ENCODE measurements around the gene HNRNPA2B1.
"Not testable (repeated sequence)": the region's sequence is repeated elsewhere in the genome, so short reads cannot be mapped to it uniquely, and the experiment has no call there.

Gene HNRNPA2B1

GRCh38 chr7:26166684-26167266 is 33.8 kb downstream of the HNRNPA2B1 start:
- DNase-seq (ENCODE audit: low read depth, low spot score), result no peak

GRCh38 chr7:26165950-26166683 is 34.4 kb downstream of the HNRNPA2B1 start:
- no peak for DNase-seq (ENCODE audit: low read depth, low spot score)

GRCh38 chr7:26163804-26164203 is 36.7 kb downstream of the HNRNPA2B1 start:
- not testable (repeated sequence) for DNase-seq (ENCODE audit: low read depth, low spot score)

- DNase-seq (ENCODE audit: low read depth, low spot score), result no peak
Observed at GRCh38 chr7:26162431-26162830, 38.1 kb downstream of the HNRNPA2B1 start.

DNA sequence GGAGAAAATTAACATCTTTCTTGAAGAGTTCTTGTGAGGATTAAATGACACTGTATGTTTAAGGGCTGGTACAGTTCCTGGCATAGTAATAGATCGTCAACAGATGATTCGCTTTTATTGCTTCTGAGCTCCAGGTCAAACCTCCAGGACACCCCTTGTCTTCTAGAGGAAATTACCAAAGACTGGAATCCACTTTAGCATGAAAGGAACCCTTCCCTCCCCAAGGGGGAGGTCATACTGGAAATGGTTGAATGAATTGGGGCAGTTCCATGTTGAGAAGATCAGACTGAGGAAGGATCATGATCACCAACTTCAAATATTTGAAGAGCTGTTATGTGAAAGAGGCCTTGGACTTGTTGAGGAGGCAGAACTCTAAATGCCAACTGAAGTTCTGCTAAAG is 39.6 kb downstream of the HNRNPA2B1 start:
- no peak for DNase-seq (ENCODE audit: low read depth, low spot score)

DNA sequence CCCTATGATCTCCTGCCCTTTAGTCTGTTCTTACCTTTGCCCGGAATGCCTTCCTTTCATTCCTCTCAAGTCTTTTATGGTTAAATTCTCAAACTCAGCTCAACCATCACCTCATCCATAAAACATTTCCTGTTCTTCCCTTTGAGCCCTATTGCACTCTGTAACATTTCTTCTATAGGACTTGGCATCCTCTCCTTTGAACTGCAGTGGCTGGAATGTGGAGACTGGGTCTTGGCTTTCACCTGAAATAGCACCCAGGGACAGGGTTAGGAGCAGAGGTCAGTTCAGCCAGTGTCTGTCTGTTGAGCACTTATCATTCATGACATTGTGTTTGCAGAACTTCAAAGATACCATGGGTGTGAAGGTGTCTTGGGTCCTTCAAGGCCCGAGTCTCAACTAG is 41.3 kb downstream of the HNRNPA2B1 start:
- no peak for DNase-seq (ENCODE audit: low read depth, low spot score)

GRCh38 chr7:26157520-26158105 is 42.9 kb downstream of the HNRNPA2B1 start:
- no peak for DNase-seq (ENCODE audit: low read depth, low spot score)

GRCh38 chr7:26156451-26157420 is 43.8 kb downstream of the HNRNPA2B1 start:
- no peak for DNase-seq (ENCODE audit: low read depth, low spot score)

GRCh38 chr7:26155531-26156375 is 44.8 kb downstream of the HNRNPA2B1 start:
- DNase-seq (ENCODE audit: low read depth, low spot score), result no peak

DNA sequence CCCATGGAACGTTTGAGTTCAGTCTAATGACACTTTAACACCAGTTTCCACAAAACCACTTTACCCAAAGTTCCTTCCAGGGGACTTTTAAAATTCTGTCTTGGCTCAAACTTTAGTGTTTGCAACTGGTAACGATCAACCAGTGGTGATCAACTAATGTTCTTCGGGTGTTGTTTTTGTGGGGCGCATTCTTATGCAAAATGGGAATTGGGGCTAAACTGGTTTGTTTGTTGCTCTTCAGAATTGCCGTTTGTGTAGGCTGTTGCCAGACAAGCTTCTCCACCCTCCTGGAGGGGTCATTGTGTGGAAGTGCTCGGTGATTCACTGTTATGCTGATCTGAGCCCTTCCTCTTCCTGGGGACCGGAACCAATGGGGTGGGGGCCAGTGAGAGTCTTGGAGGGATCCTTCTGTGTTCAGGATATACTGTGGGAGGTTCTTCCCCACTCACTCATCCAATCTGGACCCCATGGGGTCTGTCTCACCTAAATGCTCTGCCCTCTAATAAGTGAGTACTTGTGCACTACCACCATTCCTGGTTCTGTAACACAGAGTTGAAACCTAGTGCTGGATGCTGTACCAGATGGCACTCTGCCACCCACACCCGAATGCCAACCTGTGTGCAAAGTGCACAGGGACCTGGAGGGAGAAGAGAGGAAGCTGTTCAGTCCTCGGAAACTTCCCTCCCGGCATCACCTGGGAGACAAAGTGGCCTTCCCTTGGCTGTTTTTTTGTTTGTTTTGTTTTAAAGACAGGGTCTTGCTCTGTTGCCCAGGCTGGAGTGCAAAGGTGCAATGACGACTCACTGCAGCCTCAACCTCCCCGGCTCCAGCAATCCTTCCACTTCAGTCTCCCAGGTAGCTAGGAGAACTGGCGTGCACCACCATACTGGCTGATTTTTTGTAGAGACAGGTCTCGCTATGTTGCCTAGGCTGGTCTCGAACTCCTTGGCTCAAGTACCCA is 46.4 kb downstream of the HNRNPA2B1 start:
- DNase-seq (ENCODE audit: low read depth, low spot score), result no peak

DNA sequence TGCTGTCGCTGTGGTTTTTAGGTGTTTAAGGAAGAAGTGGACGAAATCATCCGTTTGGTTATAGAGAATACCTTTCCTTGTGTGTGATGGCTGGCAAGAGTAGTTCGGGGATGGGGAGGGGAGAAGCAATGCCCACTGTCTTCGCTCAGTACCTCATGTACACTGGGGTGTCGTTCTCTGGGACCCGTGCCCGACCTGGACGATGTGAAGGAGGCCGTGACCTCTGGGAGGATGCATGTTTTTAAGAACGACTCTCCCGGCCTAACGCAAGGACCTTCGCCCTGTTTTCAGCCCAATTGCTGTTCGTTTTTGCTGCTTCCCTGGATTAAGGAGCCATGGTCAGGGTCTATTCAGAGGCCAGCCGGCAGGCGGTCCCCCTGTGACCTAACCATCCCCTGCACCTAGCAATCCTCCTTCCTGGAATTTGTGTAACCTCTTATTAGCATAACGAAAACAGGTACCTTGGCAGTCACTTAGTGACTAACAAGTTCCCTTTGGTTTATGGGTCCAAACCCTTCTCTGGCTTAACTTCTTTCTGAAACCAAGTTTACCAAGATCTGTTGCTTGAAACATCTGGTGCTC is 47.2 kb downstream of the HNRNPA2B1 start:
- DNase-seq (ENCODE audit: low read depth, low spot score), result no peak

- DNase-seq (ENCODE audit: low read depth, low spot score), result not testable (repeated sequence)
Observed at GRCh38 chr7:26152782-26153240, 47.7 kb downstream of the HNRNPA2B1 start.

- no peak for DNase-seq (ENCODE audit: low read depth, low spot score)
Observed at GRCh38 chr7:26151953-26152781, 48.4 kb downstream of the HNRNPA2B1 start, which contains the start of gene NFE2L3. Gene NFE2L3 (plus strand): TSS chr7:26152198. CDS start chr7:26152499, 301 bp downstream.

- DNase-seq (ENCODE audit: low read depth, low spot score), result no peak
Observed at GRCh38 chr7:26151650-26151952, 48.9 kb downstream of the HNRNPA2B1 start.

- no peak for DNase-seq (ENCODE audit: low read depth, low spot score)
Observed at GRCh38 chr7:26151096-26151495, 49.5 kb downstream of the HNRNPA2B1 start.

DNA sequence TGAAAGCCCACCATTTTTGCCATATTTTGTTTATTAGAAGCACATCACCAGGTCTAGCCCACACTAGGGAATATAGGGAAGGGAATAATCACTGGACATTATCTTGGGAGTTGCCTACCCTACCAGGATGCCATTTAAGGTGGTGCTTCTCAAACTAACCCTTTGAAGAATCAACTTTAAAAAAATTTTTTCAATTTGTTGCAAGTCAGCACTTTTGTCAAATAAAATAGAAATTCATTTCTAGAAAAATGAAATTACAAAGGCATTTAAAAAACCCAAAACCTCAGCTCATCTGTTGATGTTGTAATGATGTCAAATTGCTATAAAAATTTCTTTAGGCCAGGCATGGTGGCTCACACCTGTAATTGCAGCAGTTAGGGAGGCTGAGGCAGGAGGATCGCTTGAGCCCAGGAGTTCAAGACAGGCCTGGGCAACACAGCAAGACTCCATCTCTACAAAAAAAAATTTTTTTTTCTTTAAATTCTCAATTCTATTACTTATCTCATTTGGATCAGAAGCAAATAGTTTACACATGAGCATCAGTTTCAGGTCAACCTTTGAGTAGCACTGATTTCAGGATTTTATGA is 51.1 kb downstream of the HNRNPA2B1 start:
- DNase-seq (ENCODE audit: low read depth, low spot score), result no peak

DNA sequence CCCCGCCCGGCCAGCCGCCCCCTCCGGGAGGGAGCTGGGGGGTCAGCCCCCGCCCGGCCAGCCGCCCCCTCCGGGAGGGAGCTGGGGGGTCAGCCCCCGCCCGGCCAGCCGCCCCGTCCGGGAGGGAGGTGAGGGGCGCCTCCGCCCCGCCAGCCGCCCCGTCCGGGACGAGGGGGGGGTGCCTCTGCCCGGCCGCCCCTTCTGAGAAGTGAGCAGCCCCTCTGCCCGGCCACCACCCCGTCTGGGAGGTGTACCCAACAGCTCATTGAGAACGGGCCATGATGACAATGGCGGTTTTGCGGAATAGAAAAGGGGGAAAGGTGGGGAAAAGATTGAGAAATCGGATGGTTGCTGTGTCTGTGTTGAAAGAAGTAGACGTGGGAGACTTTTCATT is 52.2 kb downstream of the HNRNPA2B1 start:
- not testable (repeated sequence) for DNase-seq (ENCODE audit: low read depth, low spot score)

Data from brain pericyte (primary cell).